ENCODE measurements around the gene FAM131C.
A peak's percentile ranks its signal among the peaks of the same experiment; 100 is the strongest.
"Not testable (repeated sequence)": the region's sequence is repeated elsewhere in the genome, so short reads cannot be mapped to it uniquely, and the experiment has no call there.

The FAM131C gene

DNA sequence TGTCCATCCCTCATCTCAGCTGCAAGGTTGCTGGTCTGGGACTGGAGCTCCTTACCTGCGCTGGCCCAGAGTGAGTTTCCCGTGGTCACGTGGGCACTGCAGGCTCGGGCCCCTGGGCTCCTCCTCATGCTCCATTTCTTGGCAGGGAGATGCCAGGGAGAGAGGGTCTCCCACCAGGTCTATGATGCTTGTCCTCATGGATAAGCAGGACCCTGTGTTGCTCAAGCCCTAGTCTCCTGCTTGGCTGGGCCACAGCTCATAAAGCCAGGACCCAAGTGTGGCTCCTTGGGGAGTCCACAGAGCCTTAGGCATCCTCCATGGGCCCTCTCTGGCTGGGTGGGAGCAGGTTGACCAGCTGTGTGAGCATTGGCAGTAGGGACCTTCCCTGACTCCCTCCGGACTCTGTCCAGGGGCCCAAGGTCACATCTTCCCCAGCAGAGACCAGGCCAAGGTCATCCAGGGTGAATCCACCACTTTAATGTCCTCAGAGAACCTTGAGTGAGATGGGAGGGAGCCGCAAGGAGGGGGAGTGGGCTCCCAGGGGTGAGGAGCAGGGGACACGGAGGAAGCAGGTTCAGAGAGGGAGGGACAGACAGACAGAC is 16.0 kb downstream of the FAM131C start:
- DNase-seq, result not testable (repeated sequence)

DNA sequence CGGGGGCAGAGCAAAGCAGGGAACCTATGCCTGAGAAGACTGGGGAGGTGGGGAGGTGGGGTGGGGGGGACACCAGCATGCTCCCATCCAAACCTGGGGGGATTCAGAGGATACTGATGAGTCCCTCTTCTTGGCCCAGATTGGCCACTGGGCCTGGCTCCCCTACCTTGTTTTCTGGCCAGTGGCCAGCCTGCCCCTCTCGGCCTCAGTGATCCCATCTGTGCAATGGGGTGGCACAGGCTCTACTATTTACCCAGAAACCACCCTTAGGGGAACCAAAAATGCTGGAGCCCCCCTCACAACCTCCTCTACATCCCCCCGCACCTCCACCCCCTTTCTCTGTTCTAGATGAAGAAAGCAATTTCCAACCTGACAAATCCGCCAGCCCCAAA is 16.9 kb downstream of the FAM131C start:
- not testable (repeated sequence) for DNase-seq

DNA sequence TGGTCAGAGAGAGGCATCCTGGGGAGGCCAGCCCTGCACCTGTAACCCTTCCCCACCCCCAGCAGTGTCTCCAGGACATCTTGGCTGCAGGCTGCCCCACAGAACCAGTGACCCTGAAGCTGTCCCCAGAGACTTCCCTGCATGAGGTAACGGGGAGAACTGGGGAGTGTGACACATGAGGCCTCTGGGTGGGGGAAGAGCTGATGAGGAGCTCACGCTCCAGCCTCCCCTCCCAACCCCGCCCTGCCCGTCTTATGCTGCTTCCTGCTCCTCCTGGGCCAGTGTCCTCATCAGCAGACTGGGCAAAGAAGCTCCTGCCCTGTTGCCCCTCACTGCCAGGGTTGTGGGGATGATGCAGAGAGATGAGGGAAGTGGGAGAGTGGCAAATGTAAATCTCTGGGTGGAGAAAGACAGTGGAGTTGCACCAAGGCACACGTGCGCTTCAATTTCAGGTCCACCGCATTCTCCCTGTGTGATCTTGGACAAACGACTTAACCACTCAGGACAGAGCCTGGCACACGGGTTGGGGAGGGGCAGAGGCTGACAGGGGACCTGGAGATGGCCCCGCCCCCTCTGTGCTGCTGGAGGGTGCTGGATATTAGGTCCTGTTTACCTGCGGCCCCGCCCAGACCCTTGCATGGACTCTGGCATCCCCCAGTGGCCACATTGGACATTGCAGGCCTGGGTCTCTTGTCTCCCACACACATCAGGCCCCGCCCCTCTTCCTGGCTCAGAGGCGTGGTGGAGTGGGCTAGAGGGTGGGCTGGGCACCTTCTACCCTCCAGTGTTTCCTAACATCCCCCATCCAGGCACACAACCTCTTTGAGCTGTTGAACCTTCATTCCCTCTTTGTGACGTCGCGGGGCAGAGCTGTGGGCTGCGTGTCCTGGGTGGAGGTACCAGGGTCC is 17.6 kb downstream of the FAM131C start:
- DNase-seq, result peak; percentile 32

DNA sequence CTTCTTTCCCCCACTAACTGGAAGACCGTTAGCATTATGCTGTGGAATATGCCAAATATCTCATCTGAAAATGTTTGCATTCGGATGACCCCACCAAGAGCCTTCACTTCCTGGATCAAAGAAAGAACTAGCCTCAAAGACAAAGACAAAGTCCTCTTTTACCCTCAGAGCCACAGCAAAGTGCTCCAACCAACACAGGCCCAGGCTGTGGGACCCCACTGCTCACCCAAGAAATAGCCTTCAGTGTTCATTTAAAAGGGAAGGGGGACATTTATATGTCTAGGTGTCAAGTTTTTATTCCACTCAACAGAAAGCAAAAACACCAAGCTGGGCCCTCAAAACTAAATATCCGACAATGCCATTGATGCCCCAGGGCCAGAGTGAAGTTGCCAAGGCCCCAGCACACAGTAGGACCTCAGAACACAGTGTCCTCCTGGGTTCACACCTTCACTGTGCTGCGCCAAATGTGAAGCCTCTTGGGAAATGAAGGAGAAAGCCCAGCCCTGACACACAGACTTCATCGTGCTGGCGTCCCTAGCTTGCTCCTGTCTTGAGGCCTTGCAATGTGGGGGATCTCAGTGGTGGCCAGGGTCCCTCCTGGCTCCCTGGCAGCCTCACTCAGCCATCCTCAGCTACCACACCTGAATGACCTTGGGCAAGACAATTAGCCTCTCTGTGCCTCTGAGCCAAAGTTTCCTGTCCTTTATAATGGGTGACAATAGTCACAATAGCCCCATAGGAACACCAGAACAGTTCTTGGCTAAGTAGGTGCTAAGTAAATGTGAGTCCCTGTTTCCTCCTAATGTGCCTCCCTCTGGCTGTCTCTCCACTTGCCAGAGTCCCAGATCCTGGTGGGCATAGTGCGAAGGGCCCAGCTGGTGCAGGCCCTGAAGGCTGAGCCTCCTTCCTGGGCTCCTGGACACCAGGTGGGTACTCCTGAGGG is 18.6 kb downstream of the FAM131C start:
- no peak for DNase-seq

DNA sequence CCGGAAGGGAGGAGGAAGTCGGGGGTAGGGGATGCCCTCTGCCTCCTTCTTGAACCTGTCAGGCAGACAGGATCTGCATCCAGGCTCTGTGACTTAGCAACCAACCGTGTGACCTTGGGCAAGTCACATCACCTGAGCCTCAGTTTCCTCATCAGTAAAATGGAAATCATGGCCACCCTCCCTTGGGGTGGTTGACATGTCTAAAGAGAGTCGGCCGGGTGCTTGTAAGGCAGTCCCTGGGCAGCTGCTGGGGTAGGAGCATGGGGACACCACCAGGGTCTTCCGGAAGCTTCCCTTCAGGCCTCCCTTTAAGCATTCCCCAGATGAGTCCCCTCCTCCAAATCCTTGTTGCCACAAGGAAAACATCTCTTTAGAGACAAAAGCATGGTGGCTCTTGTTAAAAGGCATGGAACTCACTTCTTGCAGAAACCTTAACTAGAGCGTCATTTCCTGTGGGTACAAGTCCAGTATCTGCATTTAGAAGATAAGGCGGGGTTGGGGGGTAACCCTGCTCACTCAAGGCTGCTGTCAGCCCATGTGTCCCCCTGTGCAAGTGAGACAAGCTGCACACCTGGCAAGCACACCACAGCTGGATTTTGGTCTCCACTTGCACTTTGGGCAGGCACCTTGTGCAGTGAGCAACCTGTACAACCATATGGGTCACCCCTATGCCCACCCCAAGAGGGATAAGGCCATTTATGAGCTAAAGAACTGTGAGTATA is 19.5 kb downstream of the FAM131C start:
- DNase-seq, result no peak

DNA sequence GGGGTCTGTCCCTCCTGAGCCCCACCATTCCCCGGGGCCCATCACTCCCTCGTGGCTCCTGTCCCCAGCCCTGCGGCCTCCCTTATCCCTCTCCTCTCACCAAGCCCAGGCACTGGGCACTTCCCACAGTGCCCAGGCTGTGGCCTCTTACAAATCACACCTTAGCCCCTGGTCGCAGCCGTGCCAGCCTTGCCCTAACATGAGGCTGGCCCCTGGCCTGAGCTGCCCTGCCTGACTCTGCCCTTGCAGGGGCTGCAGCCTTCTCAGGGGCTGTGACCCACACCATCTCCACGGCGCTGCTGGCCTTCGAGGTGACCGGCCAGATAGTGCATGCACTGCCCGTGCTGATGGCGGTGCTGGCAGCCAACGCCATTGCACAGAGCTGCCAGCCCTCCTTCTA is 21.5 kb downstream of the FAM131C start:
- not testable (repeated sequence) for DNase-seq

DNA sequence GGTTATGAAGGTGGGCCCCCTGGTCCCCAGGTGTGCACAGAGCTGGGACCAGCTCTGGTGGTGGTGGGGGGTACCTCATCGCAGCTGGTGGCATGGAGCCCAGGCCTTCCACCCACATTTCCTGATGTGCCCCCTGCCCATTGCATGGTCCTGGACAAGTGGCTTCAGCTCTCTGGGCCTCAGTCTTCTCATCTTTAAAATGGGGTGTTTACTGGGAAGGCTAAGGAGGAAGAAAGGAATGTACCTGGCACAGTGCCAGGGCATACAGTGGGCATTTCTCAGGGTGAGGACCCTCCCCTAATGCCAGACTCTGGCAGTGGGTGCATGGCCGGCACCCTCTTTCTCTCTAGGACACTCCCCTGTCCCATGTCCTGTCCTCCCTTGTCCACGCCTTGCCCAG is 22.4 kb downstream of the FAM131C start:
- DNase-seq, result no peak

DNA sequence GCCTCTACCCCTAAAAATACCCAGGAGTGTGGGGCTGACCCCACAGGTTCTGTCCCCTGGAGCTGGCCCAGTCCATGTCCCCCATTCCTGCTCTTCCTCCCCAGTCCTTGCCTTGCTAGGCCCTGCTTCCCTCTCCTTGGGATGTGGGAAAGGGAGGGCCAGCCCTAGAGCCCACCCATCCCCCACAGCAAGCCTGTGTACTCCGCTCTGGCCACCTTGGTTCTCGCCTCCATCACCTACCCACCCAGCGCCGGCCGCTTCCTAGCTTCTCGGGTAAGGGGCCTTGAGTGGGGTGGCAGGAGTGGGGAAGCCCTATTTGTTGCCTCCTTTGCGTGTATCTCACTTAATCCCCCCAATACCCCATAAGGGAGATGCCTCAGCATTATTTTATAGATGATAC is 23.1 kb downstream of the FAM131C start:
- no peak for DNase-seq

DNA sequence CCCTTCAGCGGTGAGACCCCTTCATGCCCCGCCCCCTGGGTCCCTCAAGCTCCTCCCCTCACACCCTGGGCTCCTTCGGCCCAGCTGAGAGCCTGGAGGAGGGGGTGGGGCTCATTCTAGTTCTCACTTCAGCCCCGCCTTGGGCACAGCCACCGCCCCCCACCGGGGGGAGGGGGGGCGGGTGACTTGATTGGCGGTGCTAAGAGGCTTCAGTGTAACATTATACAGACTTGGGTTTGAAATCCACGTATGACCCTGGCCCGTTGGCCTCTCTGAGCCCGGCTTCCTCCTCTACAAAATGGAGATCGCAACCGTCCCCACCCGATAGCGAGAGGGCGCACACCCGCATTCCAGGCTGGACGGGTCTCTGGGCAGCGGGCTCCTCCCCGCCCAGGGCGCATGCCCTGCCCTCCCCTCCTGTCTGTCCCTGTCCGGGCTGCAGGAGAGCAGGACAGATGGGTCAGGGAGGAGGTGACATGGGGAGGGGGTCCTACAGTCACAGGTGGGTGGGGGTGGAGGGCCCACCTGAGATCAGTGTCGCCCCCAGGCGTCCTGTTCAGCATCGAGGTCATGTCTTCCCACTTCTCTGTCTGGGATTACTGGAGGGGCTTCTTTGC is 24.8 kb downstream of the FAM131C start:
- DNase-seq, result no peak

DNA sequence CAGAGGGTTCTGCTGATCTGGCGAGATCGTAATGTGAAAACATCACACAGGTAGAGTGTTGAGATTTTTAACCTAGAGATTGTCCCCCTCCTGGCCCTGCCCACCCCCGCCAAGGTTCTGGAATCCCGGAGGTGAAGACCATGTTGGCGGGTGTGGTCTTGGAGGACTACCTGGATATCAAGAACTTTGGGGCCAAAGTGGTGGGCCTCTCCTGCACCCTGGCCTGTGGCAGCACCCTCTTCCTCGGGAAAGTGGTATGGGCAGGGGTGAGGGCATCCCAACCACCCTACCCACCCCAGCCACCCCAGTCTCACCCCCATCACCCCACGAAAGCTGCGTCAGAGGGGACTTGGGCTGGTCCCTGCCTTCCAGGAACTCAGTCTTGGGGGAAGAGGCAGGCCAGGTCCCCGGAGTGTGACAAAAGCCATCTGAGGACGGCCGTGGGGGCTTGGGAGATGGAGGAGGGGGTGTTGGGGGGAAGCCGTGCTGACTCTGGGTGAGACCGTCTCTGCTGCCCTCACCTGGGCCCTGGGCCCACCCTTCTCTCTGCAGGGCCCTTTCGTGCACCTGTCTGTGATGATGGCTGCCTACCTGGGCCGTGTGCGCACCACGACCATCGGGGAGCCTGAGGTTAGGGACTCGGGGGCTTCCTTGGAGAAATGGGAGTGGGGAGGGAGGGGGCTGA is 25.5 kb downstream of the FAM131C start:
- no peak for DNase-seq

DNA sequence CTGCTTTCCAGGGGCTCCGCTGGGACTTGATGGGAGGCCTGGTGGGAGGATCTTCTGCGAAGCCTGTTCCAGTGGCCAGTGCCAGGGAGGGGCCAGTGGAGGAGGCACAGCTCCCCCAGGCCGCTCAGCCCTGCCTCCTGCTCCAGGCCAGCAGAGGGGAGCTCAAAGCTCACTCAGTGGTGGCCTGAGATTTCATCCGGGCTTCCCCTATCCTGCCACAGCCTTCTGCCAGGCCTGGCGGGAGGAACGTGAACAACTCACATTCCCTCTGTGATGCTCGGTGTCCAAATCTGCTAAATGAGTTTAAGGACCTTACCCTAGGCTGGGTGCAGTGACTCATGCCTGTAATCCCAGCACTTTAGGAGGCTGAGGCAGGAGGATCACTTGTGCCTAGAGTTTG is 26.6 kb downstream of the FAM131C start:
- no peak for DNase-seq

DNA sequence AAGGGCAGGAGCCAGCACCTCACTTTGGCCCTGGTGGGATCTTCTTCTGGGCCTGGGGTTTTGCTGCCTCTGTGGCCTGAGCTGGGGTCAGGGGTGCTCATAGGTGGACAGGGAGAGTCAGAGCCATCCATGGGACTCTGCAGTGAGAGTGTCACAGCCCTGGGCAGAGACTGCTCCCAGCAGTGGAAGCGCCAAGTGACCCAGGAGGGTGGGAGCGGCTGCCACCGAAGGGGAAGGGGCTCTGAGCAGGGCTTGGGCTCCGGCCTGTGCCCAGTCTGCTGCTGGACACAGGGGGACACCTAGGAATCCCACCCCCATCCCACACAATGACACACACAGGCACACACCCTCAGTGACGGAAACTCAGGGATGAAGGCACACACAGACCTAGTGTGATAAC is 29.5 kb downstream of the FAM131C start:
- DNase-seq, result no peak

DNA sequence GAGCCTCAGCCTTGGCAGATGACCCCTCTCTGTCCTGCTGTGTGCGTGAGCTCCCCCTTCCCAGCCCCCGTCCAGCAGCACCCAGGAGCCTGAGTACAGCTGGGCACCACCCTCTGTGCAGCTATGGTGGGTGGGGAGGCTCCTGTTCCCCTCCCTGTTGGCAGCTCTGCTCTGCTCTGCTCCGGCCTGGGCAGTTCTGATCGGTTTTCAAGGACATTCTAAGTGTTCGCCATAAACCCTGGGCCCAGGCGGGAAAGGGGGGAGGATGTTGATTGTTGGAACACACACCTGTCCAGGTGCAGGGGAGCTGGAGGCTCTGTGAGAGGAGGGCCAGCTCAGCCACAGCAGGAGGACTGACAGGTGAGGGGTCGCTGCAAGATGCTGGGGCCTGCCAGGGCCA is 29.9 kb downstream of the FAM131C start, which contains the start of gene CLCNKB:
Gene CLCNKB, plus strand, starts transcription at position 262 of the 400 bp plus-strand sequence. CDS start 711 bp downstream, outside the sequence.
- no peak for DNase-seq

DNA sequence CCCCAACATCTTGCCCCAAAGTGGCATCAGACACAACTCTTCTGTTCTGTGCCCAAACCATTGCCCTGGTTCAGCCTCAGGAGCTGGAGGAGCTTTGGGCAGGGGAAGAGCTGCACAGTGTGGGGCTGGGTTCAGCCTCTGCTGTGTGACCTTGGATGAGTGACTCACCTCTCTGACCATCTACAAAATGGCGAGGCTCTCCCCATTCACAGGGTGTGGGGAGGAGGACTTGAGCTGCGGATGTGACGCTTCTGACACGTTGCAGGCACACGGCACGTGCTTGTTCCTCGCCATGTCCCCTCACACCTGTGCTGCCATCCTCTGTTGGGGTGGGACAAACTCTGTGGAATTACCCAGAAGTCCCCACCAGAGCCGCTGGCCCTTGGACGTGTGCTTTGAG is 30.8 kb downstream of the FAM131C start:
- DNase-seq, result not testable (repeated sequence)

DNA sequence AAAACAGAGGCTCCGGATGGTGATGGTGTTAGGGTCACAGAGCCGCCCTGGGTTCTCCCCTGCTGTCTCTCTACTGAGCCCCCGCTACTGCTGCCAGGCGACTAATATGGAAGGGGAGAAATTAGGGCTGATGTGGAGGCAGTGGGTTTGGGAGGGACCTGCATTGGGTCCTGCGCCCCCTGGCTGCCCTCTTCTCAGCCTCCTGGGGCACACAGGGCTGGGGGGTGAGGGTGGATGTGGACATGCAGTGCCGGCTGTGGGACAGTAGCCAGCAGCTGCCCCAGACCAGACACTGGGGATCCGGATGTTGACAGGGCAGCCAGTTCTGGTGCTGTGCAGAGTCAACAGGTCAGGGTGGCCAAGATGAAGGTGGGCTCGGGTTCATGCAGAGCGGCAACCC is 31.4 kb downstream of the FAM131C start:
- DNase-seq, result no peak

DNA sequence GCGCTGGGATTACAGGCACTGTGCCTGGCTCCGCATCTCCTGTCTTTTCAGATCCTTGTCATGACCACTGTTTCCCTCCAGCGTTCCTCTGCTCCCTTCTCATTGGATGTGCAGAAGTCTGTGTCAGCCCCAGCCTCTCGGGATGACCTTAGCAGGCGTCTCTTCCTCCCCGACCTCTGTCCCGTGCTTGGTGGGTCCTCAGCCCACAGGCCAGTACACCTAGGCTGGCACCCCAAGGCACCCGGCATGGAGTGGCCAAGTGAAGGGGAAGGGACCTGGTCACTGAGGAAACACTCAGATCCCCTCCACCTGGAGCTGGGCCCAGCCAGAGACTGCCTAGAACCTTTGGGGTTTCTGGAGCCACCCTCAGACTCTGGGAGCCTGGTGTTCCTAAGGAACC is 32.3 kb downstream of the FAM131C start:
- DNase-seq, result no peak

DNA sequence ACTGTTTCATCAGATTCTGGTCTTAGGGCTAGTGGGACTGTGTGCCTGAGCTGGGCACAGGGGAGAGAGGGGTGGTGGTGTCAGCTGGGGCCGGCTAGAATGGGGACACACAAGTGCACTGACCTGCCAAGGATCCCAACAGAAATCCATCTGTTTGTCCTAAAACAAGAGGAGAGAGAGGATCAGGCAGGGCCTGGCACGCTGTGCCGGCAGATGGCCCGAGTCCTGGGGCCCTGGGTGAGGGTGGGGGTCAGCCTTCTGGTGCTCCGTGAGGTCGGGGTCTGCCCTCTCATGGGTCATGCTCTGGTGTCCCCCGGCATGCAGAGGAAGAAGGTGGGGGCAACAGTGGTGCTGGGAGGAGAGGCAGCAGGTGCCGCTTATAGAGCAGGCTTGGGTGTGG is 33.6 kb downstream of the FAM131C start:
- DNase-seq, result not testable (repeated sequence)

DNA sequence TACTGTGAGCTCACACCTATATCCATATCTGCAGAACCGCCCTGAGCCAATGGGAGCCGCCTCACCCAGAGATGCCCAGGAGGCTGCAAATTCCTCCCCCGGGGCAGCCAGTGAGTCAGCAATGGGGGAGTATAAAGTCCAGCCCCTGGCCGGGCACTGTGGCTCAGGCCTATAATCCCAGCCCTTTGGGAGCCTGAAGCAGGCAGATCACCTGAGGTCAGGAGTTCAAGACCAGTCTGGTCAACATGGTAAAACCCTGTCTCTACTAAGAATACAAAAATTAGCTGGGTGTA is 34.9 kb downstream of the FAM131C start:
- DNase-seq, result no peak

DNA sequence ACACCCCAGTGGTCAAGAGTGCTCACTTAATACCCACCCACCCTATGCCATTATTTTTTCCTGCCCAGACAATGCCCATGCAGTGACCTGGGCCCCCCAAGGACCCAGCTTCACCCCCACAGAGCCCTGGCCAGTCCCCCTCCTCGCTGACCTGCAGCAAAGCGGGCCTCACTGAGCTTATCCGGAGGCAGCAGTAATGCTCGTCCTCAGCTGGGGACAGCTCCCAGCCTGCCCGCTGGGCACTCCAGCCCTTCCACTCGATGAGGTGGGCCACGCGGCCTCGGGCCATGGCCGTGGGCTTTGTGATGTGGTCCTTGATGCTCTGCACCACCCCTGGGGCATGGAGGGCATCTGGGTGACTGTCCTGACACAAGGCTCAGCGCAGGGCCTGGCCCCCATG is 37.0 kb downstream of the FAM131C start:
- not testable (repeated sequence) for DNase-seq

DNA sequence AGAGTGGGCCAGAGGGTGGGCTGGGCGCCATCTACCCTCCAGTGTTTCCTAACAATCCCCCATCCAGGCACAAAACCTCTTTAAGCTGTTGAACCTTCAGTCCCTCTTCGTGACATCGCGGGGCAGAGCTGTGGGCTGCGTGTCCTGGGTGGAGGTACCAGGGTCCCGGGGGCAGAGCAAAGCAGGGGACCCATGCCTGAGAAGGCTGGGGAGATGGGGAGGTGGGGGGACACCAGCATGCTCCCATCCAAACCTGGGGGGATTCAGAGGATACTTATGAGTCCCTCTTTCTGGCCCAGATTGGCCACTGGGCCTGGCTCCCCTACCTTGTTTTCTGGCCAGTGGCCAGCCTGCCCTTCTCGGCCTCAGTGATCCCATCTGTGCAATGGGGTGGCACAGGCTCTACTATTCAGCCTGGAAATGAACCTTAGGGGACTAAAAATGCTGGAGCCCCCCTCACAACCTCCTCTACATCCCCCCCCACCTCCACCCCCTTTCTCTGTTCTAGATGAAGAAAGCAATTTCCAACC is 40.3 kb downstream of the FAM131C start:
- DNase-seq, result not testable (repeated sequence)

DNA sequence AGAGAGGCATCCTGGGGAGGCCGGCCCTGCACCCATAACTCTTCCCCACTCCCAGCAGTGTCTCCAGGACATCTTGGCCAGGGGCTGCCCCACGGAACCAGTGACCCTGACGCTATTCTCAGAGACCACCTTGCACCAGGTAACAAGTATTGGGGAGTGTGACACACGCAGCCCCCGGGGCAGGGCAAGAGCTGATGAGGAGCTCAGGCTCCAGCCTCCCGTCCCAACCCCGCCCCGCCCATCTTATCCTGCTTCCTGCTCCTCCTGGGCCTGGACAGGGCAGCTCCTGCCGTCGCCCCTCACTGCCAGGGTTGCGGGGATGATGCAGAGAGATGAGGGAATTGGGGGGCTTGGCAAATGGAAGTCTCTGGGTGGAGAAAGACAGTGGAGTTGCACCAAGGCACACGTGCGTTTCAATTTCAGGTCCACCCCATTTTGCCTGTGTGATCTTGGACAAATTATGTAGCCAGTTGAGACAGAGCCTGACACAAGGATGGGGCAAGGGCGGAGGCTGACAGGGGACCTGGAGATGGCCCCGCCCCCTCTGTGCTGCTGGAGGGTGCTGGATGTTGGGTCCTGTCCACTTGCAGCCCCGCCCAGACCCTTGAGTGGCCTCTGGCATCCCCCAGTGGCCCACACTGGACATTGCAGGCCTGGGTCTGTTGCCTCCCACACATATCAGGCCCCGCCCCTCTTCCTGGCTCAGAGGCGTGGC is 40.9 kb downstream of the FAM131C start:
- DNase-seq, result peak; percentile 54
